22Rv1 (cell line): ENCODE data around the gene DHDH.

Experiments used
- H3K27ac ChIP-seq: fragments of 450-650 bp; 2 replicates; pipeline ENCODE4 v1.5.1; 2017
- ZFX ChIP-seq: fragments of 450-650 bp; IDR thresholded peaks from 2 replicates; pipeline ENCODE4 v1.6.1; 2017; ENCODE audit warnings: antibody characterized with exemption, borderline replicate concordance
- TF ChIP-seq, protein P1 (sequence below): fragments of 450-650 bp; IDR thresholded peaks from 2 replicates; pipeline ENCODE4 v1.5.1; 2017; ENCODE audit warnings: mild to moderate bottlenecking

The DHDH gene

DNA sequence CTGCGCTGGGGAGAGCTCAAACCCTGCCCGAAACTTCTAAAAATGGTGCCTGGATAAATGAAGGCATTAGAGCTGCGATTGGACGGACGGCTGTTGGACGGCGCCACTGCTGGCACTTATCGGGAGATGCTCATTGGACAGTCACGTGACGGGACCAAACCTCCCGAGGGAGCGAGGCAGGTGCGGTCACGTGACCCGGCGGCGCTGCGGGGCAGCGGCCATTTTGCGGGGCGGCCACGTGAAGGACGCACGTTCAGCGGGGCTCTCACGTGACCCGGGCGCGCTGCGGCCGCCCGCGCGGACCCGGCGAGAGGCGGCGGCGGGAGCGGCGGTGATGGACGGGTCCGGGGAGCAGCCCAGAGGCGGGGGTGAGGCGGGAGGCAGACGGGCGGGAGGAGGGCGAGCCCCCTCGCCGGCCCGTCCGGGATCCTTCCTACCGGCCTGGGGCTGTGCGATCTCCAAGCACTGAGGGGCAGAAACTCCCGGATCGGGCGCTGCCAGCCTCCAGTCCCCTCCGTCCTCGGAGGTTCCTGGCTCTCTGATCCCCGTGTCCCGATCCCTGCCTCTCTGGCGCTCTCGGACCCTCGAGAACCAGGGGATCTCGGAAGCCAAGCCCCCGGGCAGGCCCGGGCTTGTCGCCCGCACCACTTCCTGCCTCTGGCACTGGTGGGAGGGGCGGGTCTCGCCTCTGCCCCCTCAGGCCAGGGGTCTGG, 21.3 kb downstream of the DHDH start, which contains the start of gene BAX:
BAX (plus strand) TSS at position 281 of the 713 bp plus-strand sequence; CDS start at position 335, 54 bp downstream.
- peak within 1 kb of the TSS; percentile 79 for H3K27ac ChIP-seq
- TF ChIP-seq ZFX = no peak
- TF ChIP-seq, protein P1, sequence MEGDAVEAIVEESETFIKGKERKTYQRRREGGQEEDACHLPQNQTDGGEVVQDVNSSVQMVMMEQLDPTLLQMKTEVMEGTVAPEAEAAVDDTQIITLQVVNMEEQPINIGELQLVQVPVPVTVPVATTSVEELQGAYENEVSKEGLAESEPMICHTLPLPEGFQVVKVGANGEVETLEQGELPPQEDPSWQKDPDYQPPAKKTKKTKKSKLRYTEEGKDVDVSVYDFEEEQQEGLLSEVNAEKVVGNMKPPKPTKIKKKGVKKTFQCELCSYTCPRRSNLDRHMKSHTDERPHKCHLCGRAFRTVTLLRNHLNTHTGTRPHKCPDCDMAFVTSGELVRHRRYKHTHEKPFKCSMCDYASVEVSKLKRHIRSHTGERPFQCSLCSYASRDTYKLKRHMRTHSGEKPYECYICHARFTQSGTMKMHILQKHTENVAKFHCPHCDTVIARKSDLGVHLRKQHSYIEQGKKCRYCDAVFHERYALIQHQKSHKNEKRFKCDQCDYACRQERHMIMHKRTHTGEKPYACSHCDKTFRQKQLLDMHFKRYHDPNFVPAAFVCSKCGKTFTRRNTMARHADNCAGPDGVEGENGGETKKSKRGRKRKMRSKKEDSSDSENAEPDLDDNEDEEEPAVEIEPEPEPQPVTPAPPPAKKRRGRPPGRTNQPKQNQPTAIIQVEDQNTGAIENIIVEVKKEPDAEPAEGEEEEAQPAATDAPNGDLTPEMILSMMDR = peak; percentile 15; the same call in 1 of the 2 replicates

DNA sequence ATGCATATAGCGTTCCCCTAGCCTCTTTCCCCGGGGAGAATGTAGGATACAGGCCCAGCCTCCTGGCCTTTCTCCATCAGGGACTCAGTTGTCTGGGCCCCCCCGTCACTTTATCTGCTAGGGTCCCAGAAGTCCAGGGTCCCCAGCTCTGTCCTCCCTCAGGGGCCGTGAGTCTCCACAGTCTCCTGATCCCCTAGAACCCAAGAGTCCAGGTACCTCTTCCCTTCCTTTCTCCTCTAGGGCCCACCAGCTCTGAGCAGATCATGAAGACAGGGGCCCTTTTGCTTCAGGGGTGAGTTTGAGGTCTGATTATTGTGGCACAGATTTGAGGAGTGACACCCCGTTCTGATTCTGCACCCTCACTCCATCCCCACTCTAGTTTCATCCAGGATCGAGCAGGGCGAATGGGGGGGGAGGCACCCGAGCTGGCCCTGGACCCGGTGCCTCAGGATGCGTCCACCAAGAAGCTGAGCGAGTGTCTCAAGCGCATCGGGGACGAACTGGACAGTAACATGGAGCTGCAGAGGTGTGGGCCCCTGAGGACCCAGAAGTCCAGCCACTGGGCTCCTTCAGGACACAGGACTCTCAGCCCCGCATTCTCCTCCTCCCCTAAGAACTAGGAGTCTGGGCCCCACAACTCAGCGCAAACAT, 21.9 kb downstream of the DHDH start:
- TF ChIP-seq, protein P1 = no peak
- no peak for TF ChIP-seq ZFX

DNA sequence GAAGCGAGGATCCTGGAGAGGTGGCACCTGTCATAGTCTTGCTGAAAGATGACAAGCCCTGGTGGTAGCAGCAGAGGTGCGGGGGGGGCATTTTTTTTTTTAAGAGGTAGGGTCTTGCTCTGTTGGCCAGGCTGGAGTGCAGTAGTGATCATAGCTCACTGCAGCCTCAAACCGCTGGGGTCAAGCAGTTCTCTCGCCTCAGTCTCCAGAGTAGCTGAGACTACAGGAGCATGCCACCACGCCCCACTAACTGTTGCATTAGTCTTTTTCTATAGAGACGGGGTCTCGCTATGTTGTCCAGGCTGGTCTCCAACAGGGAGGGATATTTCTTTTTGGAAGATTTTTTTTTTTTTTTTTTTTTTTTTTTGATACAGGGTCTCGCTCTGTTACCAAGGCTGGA, 24.5 kb downstream of the DHDH start:
- TF ChIP-seq, protein P1 = no peak
- H3K27ac ChIP-seq = no peak overlapping the region

More for the DNA sequence above, 21.9 kb downstream of the DHDH start:
- H3K27ac ChIP-seq = peak overlapping the region; percentile 79

DNA sequence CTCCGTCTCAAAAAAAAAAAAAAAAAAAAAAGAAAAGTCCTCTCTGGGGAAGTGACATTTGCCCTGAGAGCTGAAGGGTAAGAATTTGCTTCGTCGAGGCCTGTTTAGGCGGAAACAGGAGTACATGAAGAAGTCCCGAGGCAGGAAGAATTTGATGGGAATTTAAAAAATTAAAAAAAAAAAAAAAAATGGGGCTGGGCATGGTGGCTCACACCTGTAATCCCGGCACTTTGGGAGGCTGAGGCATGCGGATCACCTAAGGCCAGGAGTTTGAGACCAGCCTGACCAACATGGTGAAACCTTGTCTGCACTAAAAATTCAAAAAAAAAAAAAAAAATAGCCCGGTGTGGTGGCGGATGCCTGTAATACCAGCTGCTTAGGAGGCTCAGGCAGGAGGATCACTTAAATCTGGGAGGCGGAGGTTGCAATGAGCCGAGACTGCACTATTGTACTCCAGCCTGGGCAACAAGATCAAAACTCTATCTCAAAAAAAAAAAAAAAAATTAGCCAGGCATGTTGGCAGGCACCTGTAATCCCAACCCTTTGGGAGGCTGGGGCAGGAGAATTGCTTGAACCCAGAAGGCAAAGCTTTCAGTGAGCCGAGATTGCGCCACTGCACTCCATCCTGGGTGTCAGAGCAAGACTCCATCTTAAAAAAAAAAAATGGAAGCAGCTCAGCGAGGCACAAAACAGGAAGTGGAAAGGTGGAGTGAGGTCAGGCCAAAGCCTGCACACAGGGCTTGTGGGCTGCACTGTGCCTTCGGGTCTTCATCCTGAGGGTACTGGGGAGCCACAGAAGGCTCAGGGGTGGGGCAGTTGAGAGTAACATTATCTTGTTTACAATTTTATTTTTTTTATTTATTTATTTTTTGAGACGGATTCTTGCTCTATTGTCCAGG, 26.1 kb downstream of the DHDH start:
- no peak for TF ChIP-seq ZFX
- TF ChIP-seq, protein P1 = no peak
- H3K27ac ChIP-seq = peak overlapping the region; percentile 12; the same call in 1 of the 2 replicates

DNA sequence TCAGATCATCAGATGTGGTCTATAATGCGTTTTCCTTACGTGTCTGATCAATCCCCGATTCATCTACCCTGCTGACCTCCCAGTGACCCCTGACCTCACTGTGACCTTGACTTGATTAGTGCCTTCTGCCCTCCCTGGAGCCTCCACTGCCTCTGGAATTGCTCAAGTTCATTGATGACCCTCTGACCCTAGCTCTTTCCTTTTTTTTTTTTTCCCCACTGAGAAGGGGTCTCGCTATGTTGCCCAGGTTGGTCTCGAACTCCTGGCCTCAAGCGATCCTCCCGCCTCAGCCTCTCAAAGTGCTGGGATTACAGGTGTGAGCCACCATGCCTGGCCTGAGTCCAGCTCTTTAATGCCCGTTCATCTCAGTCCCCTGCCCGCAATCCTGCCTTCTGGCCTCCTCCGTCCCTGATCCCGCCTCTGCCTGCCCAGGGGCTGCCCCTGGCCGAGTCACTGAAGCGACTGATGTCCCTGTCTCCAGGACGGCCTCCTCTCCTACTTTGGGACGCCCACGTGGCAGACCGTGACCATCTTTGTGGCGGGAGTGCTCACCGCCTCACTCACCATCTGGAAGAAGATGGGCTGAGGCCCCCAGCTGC, 27.7 kb downstream of the DHDH start:
- H3K27ac ChIP-seq = peak overlapping the region; percentile 32; the same call in 1 of the 2 replicates

DNA sequence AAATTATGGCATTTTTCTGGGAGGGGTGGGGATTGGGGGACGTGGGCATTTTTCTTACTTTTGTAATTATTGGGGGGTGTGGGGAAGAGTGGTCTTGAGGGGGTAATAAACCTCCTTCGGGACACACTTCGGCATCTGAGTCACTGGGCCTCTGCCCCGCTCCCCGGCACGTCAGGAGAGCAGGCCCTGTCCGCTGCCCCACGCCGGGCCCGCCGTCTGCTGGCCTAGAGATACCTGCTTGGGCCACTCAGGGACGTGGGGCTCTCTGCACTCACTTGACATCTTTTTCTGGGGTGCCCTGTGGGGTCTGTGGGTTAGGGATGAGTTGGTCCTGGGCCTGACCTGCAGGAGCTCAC, 28.2 kb downstream of the DHDH start:
- TF ChIP-seq, protein P1 = no peak
- no peak for TF ChIP-seq ZFX
- H3K27ac ChIP-seq = peak overlapping the region; percentile 32

More for the DNA sequence above, 27.7 kb downstream of the DHDH start:
- TF ChIP-seq, protein P1 = no peak
- no peak for TF ChIP-seq ZFX
